Thyroid gland (tissue), 4 donors: ENCODE measurements around the gene MMP14.

Experiments
- POLR2A ChIP-seq, 2 donors: fragments of 450-650 bp; IDR thresholded peaks; one replicate each; pipeline ENCODE4 v1.6.1; 2017; ENCODE audit warnings: antibody characterized with exemption in 2 of 2, mild to moderate bottlenecking in 2 of 2, moderate library complexity in 1 of 2
- TF ChIP-seq, protein P1 (sequence below), 6 experiments: fragments of 200-600 bp in 3 of 6; fragments of 450-650 bp in 3 of 6; sonication (generic) in 3 of 6; IDR thresholded peaks; one replicate each; pipeline ENCODE4 v1.5.1; 2016 to 2019; ENCODE audit warnings: antibody characterized with exemption in 6 of 6, mild to moderate bottlenecking in 2 of 6, inconsistent platforms in 1 of 6, moderate library complexity in 1 of 6

DNA sequence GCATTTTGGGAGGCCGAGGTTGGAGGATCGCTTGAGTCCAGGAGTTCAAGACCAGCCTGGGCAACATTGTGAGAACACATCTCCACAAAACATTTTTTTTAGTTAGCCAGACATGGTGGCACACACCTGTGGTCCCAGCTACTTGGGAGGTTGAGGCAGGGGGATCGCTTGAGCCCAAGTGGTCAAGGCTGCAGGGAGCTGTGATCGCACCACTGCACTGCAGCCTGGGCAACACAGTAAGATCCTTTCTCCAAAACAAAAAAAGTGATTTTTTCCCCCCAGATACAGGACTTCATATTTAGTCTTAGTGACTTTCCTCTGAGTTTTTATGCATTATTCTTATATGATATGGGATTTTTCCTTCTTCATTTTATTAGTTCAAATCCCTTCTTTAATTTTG is 49.7 kb upstream of the MMP14 start:
- TF ChIP-seq, protein P1, sequence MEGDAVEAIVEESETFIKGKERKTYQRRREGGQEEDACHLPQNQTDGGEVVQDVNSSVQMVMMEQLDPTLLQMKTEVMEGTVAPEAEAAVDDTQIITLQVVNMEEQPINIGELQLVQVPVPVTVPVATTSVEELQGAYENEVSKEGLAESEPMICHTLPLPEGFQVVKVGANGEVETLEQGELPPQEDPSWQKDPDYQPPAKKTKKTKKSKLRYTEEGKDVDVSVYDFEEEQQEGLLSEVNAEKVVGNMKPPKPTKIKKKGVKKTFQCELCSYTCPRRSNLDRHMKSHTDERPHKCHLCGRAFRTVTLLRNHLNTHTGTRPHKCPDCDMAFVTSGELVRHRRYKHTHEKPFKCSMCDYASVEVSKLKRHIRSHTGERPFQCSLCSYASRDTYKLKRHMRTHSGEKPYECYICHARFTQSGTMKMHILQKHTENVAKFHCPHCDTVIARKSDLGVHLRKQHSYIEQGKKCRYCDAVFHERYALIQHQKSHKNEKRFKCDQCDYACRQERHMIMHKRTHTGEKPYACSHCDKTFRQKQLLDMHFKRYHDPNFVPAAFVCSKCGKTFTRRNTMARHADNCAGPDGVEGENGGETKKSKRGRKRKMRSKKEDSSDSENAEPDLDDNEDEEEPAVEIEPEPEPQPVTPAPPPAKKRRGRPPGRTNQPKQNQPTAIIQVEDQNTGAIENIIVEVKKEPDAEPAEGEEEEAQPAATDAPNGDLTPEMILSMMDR (IDR thresholded peaks at IDR 0.05), result no peak
- TF ChIP-seq POLR2A (IDR thresholded peaks at IDR 0.05), result no peak
